Measurements from ENCODE around the gene GJC2. TPM values are rescaled to one million over a fixed set of nuclear protein-coding genes. Genes with fewer than 3 reads are reported as not detected.

The GJC2 gene
- total RNA-seq, 1 experiment from 2014 or later: 0.72 TPM

DNA sequence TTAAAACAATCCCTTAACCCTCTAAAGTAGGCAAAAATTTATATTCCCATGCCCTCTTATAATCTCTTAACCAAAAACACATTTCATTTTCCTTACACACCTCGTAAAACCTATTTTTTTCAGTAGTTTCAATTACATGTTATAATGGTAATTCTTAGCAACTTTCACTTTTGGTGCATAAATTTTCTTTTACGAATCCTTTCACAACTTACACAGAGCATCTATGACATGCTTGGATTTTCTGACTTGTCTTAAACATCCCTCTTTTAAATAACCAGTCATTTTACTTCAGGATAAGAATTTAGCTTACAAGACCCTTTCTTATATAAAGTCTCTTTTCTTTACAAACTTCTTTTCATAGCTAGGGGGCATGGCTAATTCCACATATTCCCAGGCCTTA, 31.7 kb upstream of the GJC2 start (continued):
- TF ChIP-seq CTCF (IDR thresholded peaks at IDR 0.05): no peak

DNA sequence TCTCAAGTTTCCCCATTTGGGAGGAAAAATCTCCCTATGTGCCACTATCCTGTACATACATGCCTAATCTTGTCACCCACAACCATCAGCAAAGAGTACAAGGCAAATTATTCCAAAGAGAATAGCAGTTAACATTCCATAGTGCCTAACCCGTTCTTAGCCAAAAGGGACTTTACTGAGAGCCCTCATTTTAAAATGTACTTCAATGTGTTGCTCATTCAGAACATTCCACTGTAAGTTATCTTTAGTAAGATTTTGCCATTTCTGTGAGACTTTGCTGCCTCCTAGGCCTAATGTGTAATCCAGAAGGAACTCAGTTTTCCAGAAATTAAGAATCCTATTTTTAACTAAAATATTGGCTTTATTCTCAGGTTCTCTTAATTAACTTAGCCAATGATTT, 29.4 kb upstream of the GJC2 start:
- ATAC-seq (no peak), DNase-seq (ENCODE audit: low spot score) (no peak)
- Mint-ChIP-seq H3K9me3 (peaks cover 41% of the 10 kb centered on the region), H3K36me3 (peaks cover 20% of the 10 kb centered on the region), H3K4me1 (no peaks in the 10 kb centered on the region), H3K27ac (no peak overlapping the region), H3K27me3 (ENCODE audit: low read depth) (peaks cover 62% of the 10 kb centered on the region), H3K4me3 (no peak overlapping the region)
- POLR2A ChIA-PET: no interaction called here
- CTCF ChIA-PET: no interaction called here
- TF ChIP-seq NR1H2 (CRISPR knock-in tag; IDR thresholded peaks at IDR 0.05) (no peak), ATF1 (CRISPR knock-in tag; IDR thresholded peaks at IDR 0.05) (no peak), CDX4 (CRISPR knock-in tag; IDR thresholded peaks at IDR 0.05; ENCODE audit: borderline replicate concordance) (no peak), SOX15 (CRISPR knock-in tag; IDR thresholded peaks at IDR 0.05) (no peak), HMGXB4 (CRISPR knock-in tag; IDR thresholded peaks at IDR 0.05) (no peak), CBFB (CRISPR knock-in tag; IDR thresholded peaks at IDR 0.05; ENCODE audit: low read depth) (no peak), ZNF671 (CRISPR knock-in tag; IDR thresholded peaks at IDR 0.05) (no peak), ZNF219 (CRISPR knock-in tag; IDR thresholded peaks at IDR 0.05; ENCODE audit: borderline replicate concordance) (no peak), ZNF416 (CRISPR knock-in tag; IDR thresholded peaks at IDR 0.05) (no peak), ZNF396 (CRISPR knock-in tag; IDR thresholded peaks at IDR 0.05; ENCODE audit: borderline replicate concordance) (no peak), FOXP1 (CRISPR knock-in tag; IDR thresholded peaks at IDR 0.05; ENCODE audit: borderline replicate concordance) (no peak), ESRRA (CRISPR knock-in tag; IDR thresholded peaks at IDR 0.05; ENCODE audit: borderline replicate concordance) (no peak), ZNF317 (CRISPR knock-in tag; IDR thresholded peaks at IDR 0.05; ENCODE audit: borderline replicate concordance, low read depth) (no peak), NFATC4 (CRISPR knock-in tag; IDR thresholded peaks at IDR 0.05) (no peak), CREM (CRISPR knock-in tag; IDR thresholded peaks at IDR 0.05) (no peak), ZNF281 (CRISPR knock-in tag; IDR thresholded peaks at IDR 0.05) (no peak)
- TF ChIP-seq, protein P1, sequence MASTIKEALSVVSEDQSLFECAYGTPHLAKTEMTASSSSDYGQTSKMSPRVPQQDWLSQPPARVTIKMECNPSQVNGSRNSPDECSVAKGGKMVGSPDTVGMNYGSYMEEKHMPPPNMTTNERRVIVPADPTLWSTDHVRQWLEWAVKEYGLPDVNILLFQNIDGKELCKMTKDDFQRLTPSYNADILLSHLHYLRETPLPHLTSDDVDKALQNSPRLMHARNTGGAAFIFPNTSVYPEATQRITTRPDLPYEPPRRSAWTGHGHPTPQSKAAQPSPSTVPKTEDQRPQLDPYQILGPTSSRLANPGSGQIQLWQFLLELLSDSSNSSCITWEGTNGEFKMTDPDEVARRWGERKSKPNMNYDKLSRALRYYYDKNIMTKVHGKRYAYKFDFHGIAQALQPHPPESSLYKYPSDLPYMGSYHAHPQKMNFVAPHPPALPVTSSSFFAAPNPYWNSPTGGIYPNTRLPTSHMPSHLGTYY (CRISPR knock-in tag; IDR thresholded peaks at IDR 0.05): no peak
- TF ChIP-seq, protein P2, sequence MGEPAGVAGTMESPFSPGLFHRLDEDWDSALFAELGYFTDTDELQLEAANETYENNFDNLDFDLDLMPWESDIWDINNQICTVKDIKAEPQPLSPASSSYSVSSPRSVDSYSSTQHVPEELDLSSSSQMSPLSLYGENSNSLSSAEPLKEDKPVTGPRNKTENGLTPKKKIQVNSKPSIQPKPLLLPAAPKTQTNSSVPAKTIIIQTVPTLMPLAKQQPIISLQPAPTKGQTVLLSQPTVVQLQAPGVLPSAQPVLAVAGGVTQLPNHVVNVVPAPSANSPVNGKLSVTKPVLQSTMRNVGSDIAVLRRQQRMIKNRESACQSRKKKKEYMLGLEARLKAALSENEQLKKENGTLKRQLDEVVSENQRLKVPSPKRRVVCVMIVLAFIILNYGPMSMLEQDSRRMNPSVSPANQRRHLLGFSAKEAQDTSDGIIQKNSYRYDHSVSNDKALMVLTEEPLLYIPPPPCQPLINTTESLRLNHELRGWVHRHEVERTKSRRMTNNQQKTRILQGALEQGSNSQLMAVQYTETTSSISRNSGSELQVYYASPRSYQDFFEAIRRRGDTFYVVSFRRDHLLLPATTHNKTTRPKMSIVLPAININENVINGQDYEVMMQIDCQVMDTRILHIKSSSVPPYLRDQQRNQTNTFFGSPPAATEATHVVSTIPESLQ (CRISPR knock-in tag; IDR thresholded peaks at IDR 0.05): no peak
